ENCODE measurements around the gene SMG5. TPM values are rescaled to one million over a fixed set of nuclear protein-coding genes. Genes with fewer than 3 reads are reported as not detected.

SMG5 gene
- total RNA-seq, 2 experiments from 2014 or later = 70.3 to 70.7 TPM

DNA sequence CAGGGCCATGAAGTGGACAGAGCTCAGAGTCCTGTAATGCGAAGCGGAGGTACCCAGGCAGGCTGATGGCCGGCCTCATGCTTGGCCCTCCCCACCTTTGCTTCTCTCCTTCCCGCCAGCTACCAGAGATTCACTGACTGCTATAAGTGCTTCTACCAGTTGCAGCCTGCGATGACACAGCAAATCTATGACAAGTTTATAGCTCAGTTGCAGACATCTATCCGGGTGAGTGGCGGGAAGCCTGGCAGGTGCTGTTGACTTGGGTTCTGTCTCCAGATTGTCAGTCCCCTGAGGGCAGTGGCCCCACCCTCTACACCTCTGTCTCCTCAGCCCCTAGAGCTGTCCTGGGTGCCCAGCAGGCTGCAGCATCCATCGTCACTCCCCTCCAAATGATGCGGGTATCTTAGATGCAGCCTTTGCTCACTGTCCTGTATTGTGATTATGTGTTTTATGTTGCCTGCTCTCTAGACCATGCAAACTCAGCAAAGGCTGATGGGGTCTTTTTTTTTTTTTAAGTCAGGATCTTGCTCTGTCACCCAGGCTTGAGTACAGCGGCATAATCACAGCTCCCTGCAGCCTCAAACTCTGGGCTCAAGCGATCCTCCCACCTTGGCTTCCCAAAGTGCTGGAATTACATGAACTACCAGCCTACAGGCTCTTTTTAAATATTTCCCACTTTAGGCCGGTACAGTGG is 50.3 kb downstream of the SMG5 start:
- Mint-ChIP-seq H3K36me3 (ENCODE audit: low read depth) (peaks cover 33% of the 10 kb centered on the region), H3K4me1 (ENCODE audit: low read depth) (peaks cover 6% of the 10 kb centered on the region), H3K4me3 (no peak overlapping the region), H3K27ac (no peak overlapping the region), H3K27me3 (no peaks in the 10 kb centered on the region), H3K9me3 (no peaks in the 10 kb centered on the region)
- no peak for ATAC-seq
- CTCF ChIA-PET = interaction anchor here (1.0 to 2.2 kb wide), 5 partner anchors 10 to 103 kb away, joined by 3 to 7 read pairs (median 4); partner anchors contain the start of gene BGLAP
- no peak for DNase-seq
- POLR2A ChIA-PET = interaction anchor here (1.0 to 2.3 kb wide), 4 partner anchors 13 to 134 kb away, joined by 3 to 9 read pairs (median 4); no protein-coding TSS in a partner anchor
- TF ChIP-seq, protein P1, sequence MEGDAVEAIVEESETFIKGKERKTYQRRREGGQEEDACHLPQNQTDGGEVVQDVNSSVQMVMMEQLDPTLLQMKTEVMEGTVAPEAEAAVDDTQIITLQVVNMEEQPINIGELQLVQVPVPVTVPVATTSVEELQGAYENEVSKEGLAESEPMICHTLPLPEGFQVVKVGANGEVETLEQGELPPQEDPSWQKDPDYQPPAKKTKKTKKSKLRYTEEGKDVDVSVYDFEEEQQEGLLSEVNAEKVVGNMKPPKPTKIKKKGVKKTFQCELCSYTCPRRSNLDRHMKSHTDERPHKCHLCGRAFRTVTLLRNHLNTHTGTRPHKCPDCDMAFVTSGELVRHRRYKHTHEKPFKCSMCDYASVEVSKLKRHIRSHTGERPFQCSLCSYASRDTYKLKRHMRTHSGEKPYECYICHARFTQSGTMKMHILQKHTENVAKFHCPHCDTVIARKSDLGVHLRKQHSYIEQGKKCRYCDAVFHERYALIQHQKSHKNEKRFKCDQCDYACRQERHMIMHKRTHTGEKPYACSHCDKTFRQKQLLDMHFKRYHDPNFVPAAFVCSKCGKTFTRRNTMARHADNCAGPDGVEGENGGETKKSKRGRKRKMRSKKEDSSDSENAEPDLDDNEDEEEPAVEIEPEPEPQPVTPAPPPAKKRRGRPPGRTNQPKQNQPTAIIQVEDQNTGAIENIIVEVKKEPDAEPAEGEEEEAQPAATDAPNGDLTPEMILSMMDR (IDR thresholded peaks at IDR 0.05) = no peak
- intact Hi-C loops (cut with micrococcal nuclease) = no loop called here

DNA sequence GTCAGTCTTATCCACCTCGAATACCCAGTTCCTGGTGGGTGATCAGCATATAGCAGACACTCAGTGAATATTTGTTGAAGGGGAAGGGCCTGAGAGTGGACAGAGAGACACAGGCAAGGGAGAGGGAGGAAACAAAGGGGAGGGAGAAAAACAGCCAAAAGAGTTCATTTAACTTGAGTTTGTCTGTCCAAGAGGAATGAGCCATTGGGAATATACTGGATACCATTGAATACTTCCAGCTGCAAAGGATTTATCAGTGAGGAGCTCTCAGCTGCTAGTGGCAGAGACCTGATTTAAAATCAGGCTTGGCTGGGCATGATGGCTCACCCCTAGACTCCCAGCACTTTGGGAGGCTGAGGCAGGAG is 52.2 kb downstream of the SMG5 start:
- Mint-ChIP-seq H3K9me3 (no peaks in the 10 kb centered on the region), H3K27ac (no peak overlapping the region), H3K4me1 (ENCODE audit: low read depth) (peaks cover 18% of the 10 kb centered on the region), H3K36me3 (ENCODE audit: low read depth) (peaks cover 36% of the 10 kb centered on the region), H3K27me3 (no peaks in the 10 kb centered on the region), H3K4me3 (no peak overlapping the region)
- ATAC-seq = no peak
- POLR2A ChIA-PET = interaction anchor here (0.8 to 1.7 kb wide), 5 partner anchors 9 to 83 kb away, joined by 3 to 6 read pairs (median 3); no protein-coding TSS in a partner anchor
- no peak for DNase-seq
- intact Hi-C loops (cut with micrococcal nuclease) = no loop called here
- CTCF ChIA-PET = interaction anchor here (0.7 to 1.5 kb wide), 4 partner anchors 11 to 89 kb away, joined by 3 to 4 read pairs (median 3); partner anchors contain the start of gene BGLAP
- TF ChIP-seq, protein P1 (IDR thresholded peaks at IDR 0.05) = no peak

GRCh38 chr1:156229809-156230472 is 52.7 kb downstream of the SMG5 start:
- no peak overlapping the region for H3K4me3 Mint-ChIP-seq
- peaks cover 24% of the 10 kb centered on the region for H3K4me1 Mint-ChIP-seq (ENCODE audit: low read depth)
- intact Hi-C loops (cut with micrococcal nuclease) = loop anchor here (10.0 kb wide), 1 partner anchor 135 kb away; no protein-coding TSS in a partner anchor
- DNase-seq (no peak), ATAC-seq (no peak)
- ChIA-PET POLR2A (interaction anchor here (0.8 to 1.7 kb wide), 6 partner anchors 9 to 82 kb away, joined by 3 to 6 read pairs (median 4); partner anchors contain the start of gene PMF1), CTCF (interaction anchor here (0.9 to 7.0 kb wide), 7 partner anchors 12 to 102 kb away, joined by 3 to 50 read pairs (median 3); partner anchors contain the start of genes BGLAP and SLC25A44)
- H3K9me3 Mint-ChIP-seq = no peaks in the 10 kb centered on the region
- H3K27me3 Mint-ChIP-seq = no peaks in the 10 kb centered on the region
- peaks cover 39% of the 10 kb centered on the region for H3K36me3 Mint-ChIP-seq (ENCODE audit: low read depth)
- no peak overlapping the region for H3K27ac Mint-ChIP-seq
- TF ChIP-seq, protein P1 (IDR thresholded peaks at IDR 0.05) = no peak

- Mint-ChIP-seq H3K27ac (peak overlapping the region; percentile 75), H3K36me3 (ENCODE audit: low read depth) (peaks cover 34% of the 10 kb centered on the region), H3K9me3 (no peaks in the 10 kb centered on the region), H3K27me3 (no peaks in the 10 kb centered on the region), H3K4me1 (ENCODE audit: low read depth) (peaks cover 33% of the 10 kb centered on the region), H3K4me3 (no peak overlapping the region)
- DNase-seq (no peak), ATAC-seq (no peak)
- CTCF ChIA-PET = interaction anchor here (0.9 to 7.0 kb wide), 3 partner anchors 34 to 101 kb away, joined by 3 to 50 read pairs (median 4); partner anchors contain the start of gene SLC25A44
- TF ChIP-seq, protein P1 (IDR thresholded peaks at IDR 0.05) = no peak
- intact Hi-C loops (cut with micrococcal nuclease) = loop anchor here (10.0 kb wide), 1 partner anchor 134 kb away; no protein-coding TSS in a partner anchor
- POLR2A ChIA-PET = interaction anchor here (0.9 to 1.2 kb wide), 4 partner anchors 15 to 81 kb away, joined by 3 to 6 read pairs (median 4); partner anchors contain the start of gene PMF1
These were observed 54.1 kb downstream of the SMG5 start for GRCh38 chr1:156228501-156228900.

Data from activated CD8-positive, alpha-beta T cell treated with anti-CD3 and anti-CD28 coated beads for 36 hours (primary cell).